ENCODE measurements around the gene DNAJB12. TPM values are rescaled to one million over a fixed set of nuclear protein-coding genes. Genes with fewer than 3 reads are reported as not detected.

DNAJB12 gene
- polyA plus RNA-seq, 1 donor (not counting 4 experiments of a cell fraction or from before 2014, with no cell fraction given): 12.0 TPM

DNA sequence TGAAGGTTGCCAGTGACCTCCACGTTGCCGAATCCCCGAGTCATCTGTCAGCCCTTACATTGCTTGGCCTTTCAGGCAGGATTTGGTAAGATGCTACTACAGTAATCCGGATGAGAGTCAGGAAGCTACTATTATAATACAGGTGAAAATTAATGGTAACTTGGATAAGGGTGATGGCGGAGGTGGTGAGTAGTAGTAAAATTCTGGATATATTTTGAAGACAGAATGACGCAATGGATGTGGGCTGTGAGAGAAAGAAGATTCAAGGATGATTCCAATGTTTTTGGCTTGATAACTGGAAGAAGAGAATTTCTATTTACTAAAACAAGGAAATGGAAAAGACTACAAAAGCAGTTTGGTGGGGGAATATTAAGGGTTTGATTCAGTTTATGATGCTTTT, 1.4 kb upstream of the DNAJB12 start:
- Histone ChIP-seq H3K9me1 (ENCODE audit: control insufficient read depth, extremely low read depth, insufficient read depth, low read length) (no peaks in the 10 kb centered on the region), H3K79me2 (ENCODE audit: control insufficient read depth, insufficient read depth, low read length) (peaks cover 31% of the 10 kb centered on the region), H3K9me3 (ENCODE audit: control insufficient read depth, low read depth, low read length) (no peaks in the 10 kb centered on the region), H3K27ac (ENCODE audit: control insufficient read depth, insufficient read depth, low read length) (no peak overlapping the region), H3K9ac (ENCODE audit: control insufficient read depth, extremely low read depth, insufficient read depth, low read length) (no peak overlapping the region), H4K20me1 (ENCODE audit: control insufficient read depth, extremely low read depth, insufficient read depth, low read length) (no peaks in the 10 kb centered on the region), H2AFZ (ENCODE audit: control insufficient read depth, low read length) (no peak overlapping the region), H3K4me2 (ENCODE audit: control insufficient read depth, extremely low read depth, insufficient read depth, low read depth, low read length) (no peak overlapping the region), H3K27me3 (ENCODE audit: control insufficient read depth, extremely low read depth, insufficient read depth, low read length) (no peaks in the 10 kb centered on the region), H3K4me3 (ENCODE audit: control insufficient read depth in 2 of 3, extremely low read depth in 1 of 3, insufficient read depth in 2 of 3, low read depth in 1 of 3, low read length in 3 of 3) (no peak overlapping the region), H3K36me3 (ENCODE audit: control insufficient read depth in 2 of 2, extremely low read depth in 1 of 2, insufficient read depth in 2 of 2, low read length in 2 of 2) (peaks cover 4% of the 10 kb centered on the region in 2 experiments), H3K4me1 (ENCODE audit: control insufficient read depth, extremely low read depth, insufficient read depth, low read length) (peaks cover 11% of the 10 kb centered on the region)
- FAIRE-seq: no peak
- no peak for TF ChIP-seq EZH2 (IDR thresholded peaks at IDR 0.05; ENCODE audit: low read length)
- TF ChIP-seq, protein P1, sequence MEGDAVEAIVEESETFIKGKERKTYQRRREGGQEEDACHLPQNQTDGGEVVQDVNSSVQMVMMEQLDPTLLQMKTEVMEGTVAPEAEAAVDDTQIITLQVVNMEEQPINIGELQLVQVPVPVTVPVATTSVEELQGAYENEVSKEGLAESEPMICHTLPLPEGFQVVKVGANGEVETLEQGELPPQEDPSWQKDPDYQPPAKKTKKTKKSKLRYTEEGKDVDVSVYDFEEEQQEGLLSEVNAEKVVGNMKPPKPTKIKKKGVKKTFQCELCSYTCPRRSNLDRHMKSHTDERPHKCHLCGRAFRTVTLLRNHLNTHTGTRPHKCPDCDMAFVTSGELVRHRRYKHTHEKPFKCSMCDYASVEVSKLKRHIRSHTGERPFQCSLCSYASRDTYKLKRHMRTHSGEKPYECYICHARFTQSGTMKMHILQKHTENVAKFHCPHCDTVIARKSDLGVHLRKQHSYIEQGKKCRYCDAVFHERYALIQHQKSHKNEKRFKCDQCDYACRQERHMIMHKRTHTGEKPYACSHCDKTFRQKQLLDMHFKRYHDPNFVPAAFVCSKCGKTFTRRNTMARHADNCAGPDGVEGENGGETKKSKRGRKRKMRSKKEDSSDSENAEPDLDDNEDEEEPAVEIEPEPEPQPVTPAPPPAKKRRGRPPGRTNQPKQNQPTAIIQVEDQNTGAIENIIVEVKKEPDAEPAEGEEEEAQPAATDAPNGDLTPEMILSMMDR (optimal IDR thresholded peaks at IDR 0.05 in 1 of 3, IDR thresholded peaks at IDR 0.05 in 1 of 3, conservative IDR thresholded peaks at IDR 0.05 in 1 of 3; ENCODE audit: extremely low read depth in 1 of 3, insufficient read depth in 2 of 3, low read length in 3 of 3): no peak
- dilution Hi-C loops (cut with MboI; ENCODE audit: extremely low pct_ligation_motif_present, low sequenced_read_pairs): no loop called here
- DNase-seq (ENCODE audit: low read depth, low spot score): no peak

DNA sequence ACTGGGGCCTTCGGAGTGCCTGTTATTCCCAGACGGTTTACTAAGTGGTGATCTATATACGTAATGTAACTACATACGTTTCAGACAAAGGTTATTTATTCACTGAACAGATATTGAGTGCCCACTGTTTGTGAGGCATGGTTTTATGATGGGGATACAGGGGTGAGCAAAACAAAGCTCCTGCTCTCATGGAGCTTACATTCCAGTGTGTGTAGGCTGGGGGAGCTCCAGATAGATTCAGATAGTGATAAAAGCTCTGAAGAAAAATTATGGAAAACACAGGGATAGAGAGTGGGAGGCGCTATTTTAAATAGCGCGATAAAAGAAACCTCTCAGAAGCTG, 466 bp upstream of the DNAJB12 start:
- FAIRE-seq (no peak), DNase-seq (ENCODE audit: low read depth, low spot score) (no peak)
- dilution Hi-C loops (cut with MboI; ENCODE audit: extremely low pct_ligation_motif_present, low sequenced_read_pairs): no loop called here

More for the DNA sequence above, 466 bp upstream of the DNAJB12 start:
- peak overlapping the region; percentile 64 for H2AFZ ChIP-seq (ENCODE audit: control insufficient read depth, low read length)
- H3K27me3 ChIP-seq (ENCODE audit: control insufficient read depth, extremely low read depth, insufficient read depth, low read length): no peaks in the 10 kb centered on the region
- no peaks in the 10 kb centered on the region for H3K9me3 ChIP-seq (ENCODE audit: control insufficient read depth, low read depth, low read length)
- H4K20me1 ChIP-seq (ENCODE audit: control insufficient read depth, extremely low read depth, insufficient read depth, low read length): no peaks in the 10 kb centered on the region
- peak overlapping the region; percentile 52 to 92 (median 90) for H3K4me3 ChIP-seq (ENCODE audit: control insufficient read depth in 2 of 3, extremely low read depth in 1 of 3, insufficient read depth in 2 of 3, low read depth in 1 of 3, low read length in 3 of 3)
- peaks cover 11% of the 10 kb centered on the region for H3K4me1 ChIP-seq (ENCODE audit: control insufficient read depth, extremely low read depth, insufficient read depth, low read length)
- peak overlapping the region; percentile 98 for H3K27ac ChIP-seq (ENCODE audit: control insufficient read depth, insufficient read depth, low read length)
- TF ChIP-seq EZH2 (IDR thresholded peaks at IDR 0.05; ENCODE audit: low read length): no peak
- TF ChIP-seq, protein P1 (optimal IDR thresholded peaks at IDR 0.05 in 1 of 3, IDR thresholded peaks at IDR 0.05 in 1 of 3, conservative IDR thresholded peaks at IDR 0.05 in 1 of 3; ENCODE audit: extremely low read depth in 1 of 3, insufficient read depth in 2 of 3, low read length in 3 of 3): no peak
- H3K4me2 ChIP-seq (ENCODE audit: control insufficient read depth, extremely low read depth, insufficient read depth, low read depth, low read length): peak overlapping the region; percentile 72
- H3K9ac ChIP-seq (ENCODE audit: control insufficient read depth, extremely low read depth, insufficient read depth, low read length): peak overlapping the region; percentile 99
- peaks cover 37% of the 10 kb centered on the region for H3K79me2 ChIP-seq (ENCODE audit: control insufficient read depth, insufficient read depth, low read length)
- H3K36me3 ChIP-seq (ENCODE audit: control insufficient read depth in 2 of 2, extremely low read depth in 1 of 2, insufficient read depth in 2 of 2, low read length in 2 of 2): peaks cover 4 to 7% of the 10 kb centered on the region in 2 experiments
- H3K9me1 ChIP-seq (ENCODE audit: control insufficient read depth, extremely low read depth, insufficient read depth, low read length): no peaks in the 10 kb centered on the region

Data from keratinocyte (primary cell).